HepG2 (cell line): ENCODE data around the gene NOP9. TPM values are rescaled to one million over a fixed set of nuclear protein-coding genes. Genes with fewer than 3 reads are reported as not detected.

Experiments
- AGO2 ChIP-seq: fragments of 200-400 bp; formaldehyde crosslinking; optimal IDR thresholded peaks from 2 replicates; pipeline ENCODE3; 2017; ENCODE audit warnings: mild to moderate bottlenecking, low read depth, low read length, moderate library complexity
- ATF1 ChIP-seq: IDR thresholded peaks from 2 replicates; pipeline ENCODE4 v1.6.1; 2016; ENCODE audit warnings: mild to moderate bottlenecking, control low read depth
- ATF3 ChIP-seq: sonication (generic); formaldehyde crosslinking; IDR thresholded peaks from 2 replicates; pipeline ENCODE4 v1.4.0; 2020; ENCODE audit warnings: missing genetic modification reagents
- BRD4 ChIP-seq: sonication (generic); formaldehyde crosslinking; IDR thresholded peaks from 2 replicates; pipeline ENCODE4 v1.4.0; 2020; ENCODE audit warnings: missing genetic modification reagents
- CCDC6 ChIP-seq: sonication (generic); formaldehyde crosslinking; IDR thresholded peaks from 2 replicates; pipeline ENCODE4 v1.8.1; 2022; ENCODE audit warnings: mild to moderate bottlenecking, missing genetic modification reagents, moderate library complexity
- HINFP ChIP-seq: sonication (generic); formaldehyde crosslinking; IDR thresholded peaks from 2 replicates; pipeline ENCODE4 v1.4.0; 2020; ENCODE audit warnings: low read depth, mild to moderate bottlenecking, missing genetic modification reagents
- HNF4A ChIP-seq: sonication (generic); formaldehyde crosslinking; IDR thresholded peaks from 2 replicates; pipeline ENCODE4 v1.4.0; 2020; ENCODE audit warnings: missing genetic modification reagents
- KDM5A ChIP-seq: fragments of 200-600 bp; sonication (generic); IDR thresholded peaks from 2 replicates; pipeline ENCODE4 v1.7.0; 2018; ENCODE audit warnings: antibody characterized with exemption, mild to moderate bottlenecking, low read length, borderline replicate concordance
- NCOA5 ChIP-seq: sonication (generic); formaldehyde crosslinking; IDR thresholded peaks from 2 replicates; pipeline ENCODE4 v1.4.0; 2020; ENCODE audit warnings: missing genetic modification reagents
- NFE2L2 ChIP-seq: fragments of 150-350 bp; IDR thresholded peaks from 2 replicates; pipeline ENCODE4 v1.6.1; 2014; ENCODE audit warnings: low read length
- NPAS2 ChIP-seq: sonication (generic); formaldehyde crosslinking; IDR thresholded peaks from 2 replicates; pipeline ENCODE4 v1.8.0; 2022; ENCODE audit warnings: mild to moderate bottlenecking, missing genetic modification reagents, borderline replicate concordance
- POLR2AphosphoS5 ChIP-seq: IDR thresholded peaks from 2 replicates; pipeline ENCODE4 v1.6.1; 2012; ENCODE audit warnings: low read depth, low read length
- SOX6 ChIP-seq, 2 experiments: fragments of 450-650 bp in 1 of 2; sonication (generic) in 1 of 2; formaldehyde crosslinking in 1 of 2; IDR thresholded peaks; 2 replicates each; pipeline versions ENCODE4 v1.4.0 to v1.6.1; 2017 to 2020; ENCODE audit warnings: antibody characterized with exemption in 1 of 2, mild to moderate bottlenecking in 1 of 2, missing genetic modification reagents in 1 of 2
- SRF ChIP-seq: IDR thresholded peaks from 2 replicates; pipeline ENCODE4 v1.6.1; 2011; ENCODE audit warnings: mild to moderate bottlenecking, low read depth, low read length, moderate library complexity
- TEF ChIP-seq: sonication (generic); formaldehyde crosslinking; IDR thresholded peaks from 2 replicates; pipeline ENCODE4 v1.5.0; 2020; ENCODE audit warnings: missing genetic modification reagents
- TOPORS ChIP-seq: sonication (generic); formaldehyde crosslinking; IDR thresholded peaks from 2 replicates; pipeline ENCODE4 v1.8.0; 2023; ENCODE audit warnings: mild to moderate bottlenecking, missing genetic modification reagents
- ZMYM4 ChIP-seq: sonication (generic); formaldehyde crosslinking; IDR thresholded peaks from 2 replicates; pipeline ENCODE4 v1.8.1; 2023; ENCODE audit warnings: mild to moderate bottlenecking, missing genetic modification reagents
- ZNF329 ChIP-seq: sonication (generic); formaldehyde crosslinking; IDR thresholded peaks from 2 replicates; pipeline ENCODE4 v1.9.0; 2021; ENCODE audit warnings: low read depth, mild to moderate bottlenecking, missing genetic modification reagents
- ZNF350 ChIP-seq: sonication (generic); formaldehyde crosslinking; IDR thresholded peaks from 2 replicates; pipeline ENCODE4 v1.4.0; 2020; ENCODE audit warnings: mild to moderate bottlenecking, low read depth, missing genetic modification reagents, borderline replicate concordance
- ZNF576 ChIP-seq: sonication (generic); formaldehyde crosslinking; IDR thresholded peaks from 2 replicates; pipeline ENCODE4 v1.4.0; 2020; ENCODE audit warnings: mild to moderate bottlenecking, missing genetic modification reagents
- ZNF598 ChIP-seq: sonication (generic); formaldehyde crosslinking; IDR thresholded peaks from 2 replicates; pipeline ENCODE4 v1.5.1; 2020; ENCODE audit warnings: mild to moderate bottlenecking, missing genetic modification reagents, borderline replicate concordance
- ZNF772 ChIP-seq: sonication (generic); formaldehyde crosslinking; IDR thresholded peaks from 2 replicates; pipeline ENCODE4 v1.5.0; 2020; ENCODE audit warnings: mild to moderate bottlenecking, missing genetic modification reagents
- ZNF792 ChIP-seq: IDR thresholded peaks from 2 replicates; pipeline ENCODE4 v1.6.1; 2016
- ZSCAN31 ChIP-seq: sonication (generic); formaldehyde crosslinking; IDR thresholded peaks from 2 replicates; pipeline ENCODE4 v1.5.0; 2020; ENCODE audit warnings: low read depth, mild to moderate bottlenecking, missing genetic modification reagents
- polyA plus RNA-seq, 8 experiments: library from polyadenylated mRNA; depleted of rRNA in 3 of 8; stranded (reverse) in 7 of 8; unstranded in 1 of 8; fragments of >200 nt; fragmentation: Illumina TruSeq in 4 of 8; extraction: Trizol in 4 of 8; gene quantifications; 2 replicates each; pipeline versions ENCODE4 v1.2.1 to v1.2.3, GENCODE V29; 2011 to 2016; ENCODE audit warnings: low read depth in 4 of 8, missing spikeins in 1 of 8, mixed read lengths in 1 of 8; ENCODE audit not compliant: insufficient read depth in 1 of 8
- total RNA-seq, 5 experiments: library from RNA; depleted of rRNA; stranded (reverse); fragments of >200 nt; fragmentation: Illumina TruSeq; extraction: Trizol; gene quantifications; 2 replicates each; pipeline ENCODE4 v1.2.3, GENCODE V29; 2016; ENCODE audit warnings: low read depth in 1 of 5
- TF ChIP-seq, protein P1 (sequence below): sonication (generic); formaldehyde crosslinking; IDR thresholded peaks from 2 replicates; pipeline ENCODE4 v1.4.0; 2020; ENCODE audit warnings: mild to moderate bottlenecking, missing genetic modification reagents

Gene NOP9
- total and polyA plus RNA-seq, 2 of the 13 experiments (the other 11 are each of a cell fraction or from before 2014, with no cell fraction given): 24.5 to 61.6 TPM

DNA sequence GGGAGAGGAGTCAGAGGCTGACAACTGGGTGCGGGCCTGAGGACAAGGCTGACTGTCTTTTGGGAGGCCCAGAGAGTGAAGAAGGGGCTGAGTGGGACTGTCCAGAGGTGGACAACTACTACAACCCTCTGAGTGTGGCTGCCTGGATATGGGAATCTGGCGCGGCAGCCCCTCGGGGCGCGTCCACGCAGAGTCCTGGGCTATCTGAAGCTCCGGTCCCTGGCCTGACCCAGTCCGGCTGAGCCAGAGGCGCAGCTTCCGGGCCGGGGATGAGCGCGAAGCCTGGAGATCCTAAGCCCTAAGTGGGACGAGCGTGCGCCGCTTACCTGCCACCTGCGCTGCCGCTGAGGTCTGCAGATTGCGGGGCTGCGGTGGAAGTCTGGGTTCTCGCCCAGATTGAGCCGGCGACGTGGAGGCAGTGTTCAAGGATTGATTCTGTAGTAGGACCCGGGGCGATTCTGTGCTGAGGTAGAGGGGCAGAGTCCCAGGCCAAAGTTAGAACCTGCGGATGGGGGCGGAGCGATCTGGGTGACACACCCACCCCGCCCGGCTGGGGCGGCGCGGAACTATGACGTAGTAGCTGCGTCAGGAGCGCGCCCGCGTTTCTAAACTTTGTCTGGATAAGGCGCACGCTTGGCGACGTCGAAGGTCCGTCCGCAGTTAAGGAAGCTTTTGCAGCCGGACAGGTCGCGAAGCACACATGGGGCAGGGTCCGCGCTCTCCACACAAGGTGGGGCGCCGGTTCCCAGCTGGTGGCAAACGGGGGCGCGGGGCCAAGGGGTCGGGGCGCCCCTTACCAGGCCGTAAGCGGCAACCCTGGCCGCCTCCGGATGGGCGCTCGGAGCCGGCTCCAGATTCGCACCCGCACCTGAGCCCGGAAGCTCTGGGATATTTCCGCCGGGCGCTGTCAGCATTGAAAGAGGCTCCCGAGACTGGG is at the start of gene NOP9, which contains the start of gene DHRS1 (continued):
- TF ChIP-seq AGO2 (peak; percentile 100), ATF3 (CRISPR knock-in tag) (peak; percentile 76), HNF4A (CRISPR knock-in tag) (peak; percentile 83), NPAS2 (CRISPR knock-in tag) (no peak), HINFP (peak; percentile 96), TEF (CRISPR knock-in tag) (peak; percentile 78; the same call in 1 of the 2 replicates), SRF (peak; percentile 94), SOX6 (IDR thresholded peaks at IDR 0.05) (no peak), SOX6 (CRISPR knock-in tag; IDR thresholded peaks at IDR 0.05) (peak; percentile 85), ZSCAN31 (CRISPR knock-in tag) (peak; percentile 98; the same call in 1 of the 2 replicates), ZMYM4 (CRISPR knock-in tag) (peak; percentile 97), ATF1 (CRISPR knock-in tag) (no peak), KDM5A (peak; percentile 100), CCDC6 (no peak), ZNF576 (peak; percentile 96), TOPORS (CRISPR knock-in tag) (peak; percentile 96), ZNF792 (CRISPR knock-in tag) (no peak), NCOA5 (CRISPR knock-in tag) (peak; percentile 82), POLR2AphosphoS5 (peak; percentile 96), ZNF772 (CRISPR knock-in tag) (peak; percentile 96), ZNF350 (CRISPR knock-in tag) (peak; percentile 99), NFE2L2 (0 out of 2 replicates have a peak, but pooled peaks have one; percentile 7), ZNF329 (CRISPR knock-in tag) (peak; percentile 82; the same call in 1 of the 2 replicates), BRD4 (CRISPR knock-in tag) (peak; percentile 95), ZNF598 (CRISPR knock-in tag) (peak; percentile 99)
- TF ChIP-seq, protein P1, sequence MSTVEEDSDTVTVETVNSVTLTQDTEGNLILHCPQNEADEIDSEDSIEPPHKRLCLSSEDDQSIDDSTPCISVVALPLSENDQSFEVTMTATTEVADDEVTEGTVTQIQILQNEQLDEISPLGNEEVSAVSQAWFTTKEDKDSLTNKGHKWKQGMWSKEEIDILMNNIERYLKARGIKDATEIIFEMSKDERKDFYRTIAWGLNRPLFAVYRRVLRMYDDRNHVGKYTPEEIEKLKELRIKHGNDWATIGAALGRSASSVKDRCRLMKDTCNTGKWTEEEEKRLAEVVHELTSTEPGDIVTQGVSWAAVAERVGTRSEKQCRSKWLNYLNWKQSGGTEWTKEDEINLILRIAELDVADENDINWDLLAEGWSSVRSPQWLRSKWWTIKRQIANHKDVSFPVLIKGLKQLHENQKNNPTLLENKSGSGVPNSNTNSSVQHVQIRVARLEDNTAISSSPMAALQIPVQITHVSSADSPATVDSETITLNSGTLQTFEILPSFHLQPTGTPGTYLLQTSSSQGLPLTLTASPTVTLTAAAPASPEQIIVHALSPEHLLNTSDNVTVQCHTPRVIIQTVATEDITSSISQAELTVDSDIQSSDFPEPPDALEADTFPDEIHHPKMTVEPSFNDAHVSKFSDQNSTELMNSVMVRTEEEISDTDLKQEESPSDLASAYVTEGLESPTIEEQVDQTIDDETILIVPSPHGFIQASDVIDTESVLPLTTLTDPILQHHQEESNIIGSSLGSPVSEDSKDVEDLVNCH (CRISPR knock-in tag): peak; percentile 27; the same call in 1 of the 2 replicates
